SK-N-MC (cell line): ENCODE results near the gene DOCK1.

Source experiments
- DNase-seq: peaks from one replicate; pipeline ENCODE4 v3.0.0-alpha.2; 2011; ENCODE audit warnings: low read depth, low spot score
- H3K27ac ChIP-seq: fragments of 200-600 bp; sonication (generic); 2 replicates; pipeline ENCODE4 v1.5.1; 2016; ENCODE audit warnings: mixed run types
- H3K36me3 ChIP-seq: fragments of 200-600 bp; sonication (generic); 2 replicates; pipeline ENCODE4 v1.6.1; 2017; ENCODE audit warnings: antibody characterized with exemption, low read length, mixed read lengths; ENCODE audit not compliant: insufficient read depth
- H3K4me3 ChIP-seq: fragments of 200-600 bp; sonication (generic); 2 replicates; pipeline ENCODE4 v1.5.1; 2016
- H3K9ac ChIP-seq: fragments of 200-600 bp; sonication (generic); 2 replicates; pipeline ENCODE4 v1.8.0; 2017; ENCODE audit warnings: mixed run types, mixed read lengths; ENCODE audit not compliant: insufficient read length
- H3K9me3 ChIP-seq: fragments of 200-600 bp; sonication (generic); 2 replicates; pipeline ENCODE4 v1.6.1; 2017; ENCODE audit warnings: low read depth, mild to moderate bottlenecking, antibody characterized with exemption, low read length, moderate library complexity, mixed read lengths
- EZH2 ChIP-seq: fragments of 200-600 bp; sonication (generic); IDR thresholded peaks from one replicate; pipeline ENCODE4 v1.6.1; 2017; ENCODE audit warnings: antibody characterized with exemption
- FOXP2 ChIP-seq: optimal IDR thresholded peaks from 2 replicates; pipeline ENCODE3; 2011; ENCODE audit warnings: mild to moderate bottlenecking, moderate library complexity; ENCODE audit not compliant: insufficient read depth; ENCODE audit errors: extremely low read length, control extremely low read depth
- POLR2AphosphoS5 ChIP-seq: IDR thresholded peaks from 2 replicates; pipeline ENCODE4 v1.6.1; 2012; ENCODE audit warnings: mild to moderate bottlenecking, low read depth, low read length, borderline replicate concordance

Gene DOCK1

DNA sequence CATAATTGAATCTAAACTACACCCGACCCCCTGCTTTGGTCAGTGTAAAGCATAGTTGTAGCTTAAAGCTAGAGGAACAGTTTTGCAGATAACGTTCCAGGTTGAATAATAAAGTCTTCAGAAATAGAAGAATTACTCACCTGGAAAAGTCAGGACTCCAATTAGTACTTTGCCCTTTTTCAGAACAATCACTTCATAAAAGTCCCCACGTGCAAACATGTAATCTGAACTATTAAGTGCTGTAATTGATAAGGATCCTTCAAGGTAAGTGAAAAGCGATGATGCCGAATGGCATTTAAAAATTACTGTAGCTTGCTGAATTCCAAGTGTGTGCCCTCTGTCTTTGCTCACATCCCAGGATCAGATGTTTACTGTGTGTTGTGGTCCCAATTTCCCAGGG, 344.8 kb downstream of the DOCK1 start:
- no peak overlapping the region for H3K4me3 ChIP-seq
- H3K36me3 ChIP-seq = no peaks in the 10 kb centered on the region; the same call in 1 of the 2 replicates
- no peak for TF ChIP-seq EZH2
- TF ChIP-seq FOXP2 = no peak
- TF ChIP-seq POLR2AphosphoS5 = no peak
- H3K9me3 ChIP-seq = no peaks in the 10 kb centered on the region
- no peak overlapping the region for H3K27ac ChIP-seq
- DNase-seq = no peak
- H3K9ac ChIP-seq = no peak overlapping the region

DNA sequence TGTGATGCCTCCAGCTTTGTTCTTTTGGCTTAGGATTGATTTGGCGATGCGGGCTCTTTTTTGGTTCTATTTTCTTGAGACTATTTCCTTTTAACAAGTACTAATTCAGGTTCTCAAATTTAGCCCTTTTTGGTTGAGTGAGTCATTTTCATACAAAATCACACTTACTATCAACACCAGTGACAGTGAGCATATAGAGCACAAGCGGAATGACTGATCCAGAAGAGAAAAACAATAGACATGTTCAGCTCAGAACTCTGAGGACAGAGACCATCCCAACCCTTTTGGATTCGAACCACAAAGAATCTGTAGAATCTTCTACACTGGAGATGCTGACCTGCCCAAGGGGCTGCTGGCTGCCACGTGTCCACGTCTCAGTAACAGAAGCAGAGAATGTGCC, 347.6 kb downstream of the DOCK1 start:
- Histone ChIP-seq H3K36me3 (no peaks in the 10 kb centered on the region; the same call in 1 of the 2 replicates), H3K4me3 (no peak overlapping the region), H3K9ac (no peak overlapping the region), H3K27ac (no peak overlapping the region), H3K9me3 (no peaks in the 10 kb centered on the region)
- TF ChIP-seq FOXP2 = no peak
- no peak for TF ChIP-seq EZH2
- TF ChIP-seq POLR2AphosphoS5 = no peak
- DNase-seq = no peak

DNA sequence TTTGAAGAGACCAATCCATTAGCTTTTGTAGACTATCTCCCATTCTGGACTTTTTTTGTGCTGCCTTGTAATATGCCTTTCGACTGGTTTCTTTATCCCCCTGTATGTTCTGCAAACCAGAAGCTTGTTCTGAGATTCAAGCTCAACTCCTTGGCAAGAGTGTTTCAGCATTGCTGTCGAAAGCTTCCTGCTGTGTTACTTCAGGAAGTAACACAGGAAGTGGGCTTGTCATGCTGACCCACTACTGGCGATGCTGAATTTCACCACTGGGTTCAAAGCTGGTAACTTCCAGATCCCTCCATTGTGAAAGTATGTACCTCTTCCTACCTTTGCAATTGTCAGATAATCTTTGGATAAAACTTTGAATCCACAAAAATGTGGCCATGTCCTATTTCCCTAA, 349.0 kb downstream of the DOCK1 start:
- Histone ChIP-seq H3K36me3 (no peaks in the 10 kb centered on the region; the same call in 1 of the 2 replicates), H3K9me3 (no peaks in the 10 kb centered on the region), H3K9ac (no peak overlapping the region), H3K27ac (no peak overlapping the region), H3K4me3 (no peak overlapping the region)
- TF ChIP-seq POLR2AphosphoS5 = no peak
- no peak for TF ChIP-seq EZH2
- TF ChIP-seq FOXP2 = no peak
- DNase-seq = no peak

DNA sequence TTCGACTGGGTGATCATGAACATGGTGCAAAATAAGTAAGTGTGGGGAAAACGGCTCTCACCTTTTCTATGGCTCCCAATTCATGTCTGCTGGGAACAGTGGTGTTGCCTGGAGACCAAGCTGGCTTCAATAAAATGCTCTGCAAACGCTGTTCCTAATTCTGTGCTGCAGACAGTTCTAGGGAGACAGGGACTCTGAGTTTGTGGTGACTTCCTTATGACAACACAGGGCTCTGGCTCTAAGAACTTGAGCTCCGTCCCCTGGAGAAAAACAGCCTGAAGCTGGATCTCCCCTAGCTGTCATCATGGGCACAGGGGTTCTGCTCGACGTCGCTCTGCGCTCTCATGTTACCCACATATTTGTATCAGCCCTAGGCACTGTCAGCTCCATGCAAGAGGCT, 352.2 kb downstream of the DOCK1 start:
- TF ChIP-seq EZH2 (no peak), POLR2AphosphoS5 (no peak)
- H3K9me3 ChIP-seq = no peaks in the 10 kb centered on the region
- no peaks in the 10 kb centered on the region for H3K36me3 ChIP-seq
- no peak overlapping the region for H3K9ac ChIP-seq
- H3K4me3 ChIP-seq = no peak overlapping the region
- DNase-seq = no peak
- H3K27ac ChIP-seq = no peak overlapping the region

DNA sequence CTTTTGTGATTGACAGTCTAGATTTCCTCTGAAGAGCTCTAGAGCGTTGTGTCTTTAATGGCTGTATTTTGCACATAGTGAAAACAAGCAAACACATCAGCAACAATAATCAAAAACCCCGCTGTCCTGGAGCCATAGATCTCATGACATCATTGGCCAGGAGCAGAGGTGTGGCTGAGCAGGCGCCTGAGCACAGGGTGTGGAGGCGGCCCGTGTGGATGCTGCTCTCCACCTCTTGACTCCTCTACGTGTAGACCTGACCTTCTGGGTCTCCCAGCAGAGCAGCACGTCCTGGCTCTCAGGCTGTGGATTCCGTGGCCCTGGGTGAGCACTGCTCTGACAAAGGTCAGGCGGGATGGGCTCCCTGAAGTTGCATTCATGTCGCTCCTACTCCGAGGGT, 354.1 kb downstream of the DOCK1 start:
- TF ChIP-seq POLR2AphosphoS5 (no peak), FOXP2 (no peak), EZH2 (no peak)
- H3K9me3 ChIP-seq = no peaks in the 10 kb centered on the region
- H3K4me3 ChIP-seq = no peak overlapping the region
- H3K9ac ChIP-seq = no peak overlapping the region
- DNase-seq = no peak
- no peak overlapping the region for H3K27ac ChIP-seq
- no peaks in the 10 kb centered on the region for H3K36me3 ChIP-seq

DNA sequence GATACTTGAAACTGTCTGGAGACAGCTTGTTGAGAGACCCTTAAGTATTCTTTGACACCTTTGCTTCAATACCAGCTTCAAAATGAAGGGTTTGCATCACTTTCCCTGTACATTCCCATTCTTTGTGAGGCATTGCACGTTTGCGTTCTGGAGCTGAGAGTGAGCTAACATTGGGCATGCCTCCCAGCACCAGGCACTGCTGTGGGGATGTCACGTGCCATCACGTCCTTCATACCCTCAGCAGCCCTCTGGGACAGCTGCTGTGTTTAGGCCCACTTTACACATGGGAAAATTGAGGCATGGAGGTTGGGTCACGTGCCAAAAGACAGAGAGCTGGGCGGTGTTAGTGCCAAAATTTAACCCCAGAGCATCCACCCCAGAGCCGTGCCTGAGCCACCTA, 357.4 kb downstream of the DOCK1 start:
- H3K9ac ChIP-seq = no peak overlapping the region
- no peak for TF ChIP-seq EZH2
- TF ChIP-seq POLR2AphosphoS5 = no peak
- no peak for TF ChIP-seq FOXP2
- H3K27ac ChIP-seq = no peak overlapping the region
- H3K9me3 ChIP-seq = no peaks in the 10 kb centered on the region
- no peak for DNase-seq
- no peaks in the 10 kb centered on the region for H3K36me3 ChIP-seq
- no peak overlapping the region for H3K4me3 ChIP-seq

DNA sequence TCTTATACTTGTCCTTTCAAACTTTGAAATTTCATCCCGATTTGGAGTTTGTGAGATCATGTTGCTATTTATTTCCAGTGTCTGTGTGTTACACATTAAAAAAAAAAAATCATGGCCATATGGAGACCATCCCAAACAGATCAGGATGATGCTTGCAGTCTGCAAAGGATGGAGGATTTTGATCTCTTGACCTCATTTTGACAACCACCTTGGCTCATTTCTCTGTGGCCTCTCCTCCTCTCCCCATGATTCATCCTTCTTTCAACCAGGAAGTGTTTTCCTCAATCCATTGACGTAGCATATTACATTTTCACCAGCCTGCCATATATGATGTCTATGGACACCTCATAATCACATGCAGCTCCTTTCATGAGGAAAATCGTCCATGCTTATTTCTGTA, 360.1 kb downstream of the DOCK1 start:
- Histone ChIP-seq H3K4me3 (no peak overlapping the region), H3K27ac (no peak overlapping the region), H3K36me3 (no peaks in the 10 kb centered on the region), H3K9me3 (no peaks in the 10 kb centered on the region), H3K9ac (no peak overlapping the region)
- TF ChIP-seq EZH2 (no peak), FOXP2 (no peak), POLR2AphosphoS5 (no peak)
- no peak for DNase-seq

DNA sequence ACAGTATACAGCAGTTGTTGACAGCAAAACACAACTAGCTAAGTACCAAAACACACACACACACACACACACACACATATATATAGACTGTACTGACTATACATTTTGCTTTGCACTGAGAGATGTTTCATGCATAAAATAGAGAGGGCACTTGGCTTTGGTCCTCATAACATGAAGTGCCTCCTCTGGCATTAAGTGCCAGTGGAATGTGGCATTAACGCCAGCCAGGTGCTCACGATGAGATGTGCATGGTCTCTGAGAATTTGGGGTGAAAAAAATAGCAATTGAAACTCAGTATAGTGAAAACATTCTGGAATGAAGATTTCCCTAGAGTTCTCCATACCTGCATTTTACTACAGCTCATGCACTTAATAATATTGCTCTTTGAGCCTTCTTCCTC, 361.2 kb downstream of the DOCK1 start:
- Histone ChIP-seq H3K9ac (no peak overlapping the region), H3K36me3 (no peaks in the 10 kb centered on the region), H3K4me3 (no peak overlapping the region), H3K27ac (no peak overlapping the region), H3K9me3 (no peaks in the 10 kb centered on the region)
- DNase-seq = no peak
- TF ChIP-seq POLR2AphosphoS5 = no peak
- no peak for TF ChIP-seq EZH2
- TF ChIP-seq FOXP2 = no peak

DNA sequence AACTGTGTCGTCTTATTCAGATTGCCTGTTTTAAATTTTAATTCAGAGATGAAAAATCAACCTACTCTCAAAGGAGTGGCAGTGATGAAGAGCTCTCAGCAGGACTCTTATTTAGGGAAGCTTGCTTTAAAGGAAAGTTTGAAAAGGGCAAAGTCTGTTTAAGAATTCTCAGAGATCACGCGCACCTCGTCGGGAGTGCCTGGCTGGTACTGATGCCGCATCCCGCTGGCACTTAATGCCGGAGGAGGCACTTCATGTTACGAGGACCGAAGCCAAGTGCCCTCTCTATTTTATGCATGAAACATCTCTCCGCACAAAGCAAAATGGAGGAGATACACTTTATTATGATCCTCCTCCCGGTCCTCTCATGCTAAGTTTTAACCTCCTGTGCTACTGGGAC, 362.2 kb downstream of the DOCK1 start:
- no peaks in the 10 kb centered on the region for H3K36me3 ChIP-seq
- H3K27ac ChIP-seq = no peak overlapping the region
- no peak for DNase-seq
- H3K9me3 ChIP-seq = no peaks in the 10 kb centered on the region
- no peak overlapping the region for H3K9ac ChIP-seq
- H3K4me3 ChIP-seq = no peak overlapping the region
- no peak for TF ChIP-seq FOXP2
- TF ChIP-seq POLR2AphosphoS5 = no peak
- TF ChIP-seq EZH2 = no peak

DNA sequence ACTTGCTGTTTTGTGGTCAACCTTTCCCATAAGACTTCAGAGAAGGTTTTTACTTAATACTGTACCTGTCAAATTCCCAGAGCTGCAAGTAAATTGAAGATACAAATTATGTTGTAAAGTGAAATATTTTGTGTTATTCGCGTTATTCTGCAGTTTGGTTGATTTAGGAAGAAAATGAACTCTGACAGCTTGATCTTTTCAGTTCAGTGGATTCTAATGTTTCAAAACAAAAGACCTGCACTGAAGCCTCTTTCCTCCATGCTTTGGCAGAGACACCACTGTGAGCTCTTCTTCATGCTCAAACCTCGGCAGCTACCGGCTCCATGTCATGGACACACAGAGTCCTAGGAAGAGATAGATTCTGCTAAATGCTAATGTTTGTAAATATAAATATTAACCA, 366.8 kb downstream of the DOCK1 start:
- no peak for DNase-seq
- Histone ChIP-seq H3K27ac (no peak overlapping the region), H3K36me3 (no peaks in the 10 kb centered on the region), H3K9ac (no peak overlapping the region), H3K4me3 (no peak overlapping the region), H3K9me3 (no peaks in the 10 kb centered on the region)
- TF ChIP-seq EZH2 (no peak), FOXP2 (no peak), POLR2AphosphoS5 (no peak)
